Coronary artery (tissue), 2 donors: ENCODE data around the gene CDK11B.
A peak's percentile ranks its signal among the peaks of the same experiment; 100 is the strongest.

Experiments used
- DNase-seq: peaks from one replicate; pipeline ENCODE4 v3.0.0-alpha.2; 2017; ENCODE audit warnings: low spot score
- H3K27ac ChIP-seq, 2 donors: fragments of 200-600 bp; sonication (generic); one replicate each; pipeline ENCODE4 v1.5.1; 2016 to 2019
- H3K4me3 ChIP-seq: fragments of 200-600 bp; sonication (generic); 2 replicates; pipeline ENCODE4 v1.5.1; 2016; ENCODE audit warnings: mild to moderate bottlenecking, moderate library complexity
- TF ChIP-seq, protein P1 (sequence below): fragments of 200-600 bp; sonication (generic); IDR thresholded peaks from one replicate; pipeline ENCODE4 v1.5.1; 2019; ENCODE audit warnings: antibody characterized with exemption

The CDK11B gene

GRCh38 chr1:1603671-1604373, 55.0 kb downstream of the CDK11B start:
- DNase-seq: no peak

GRCh38 chr1:1602968-1603506, 55.8 kb downstream of the CDK11B start:
- no peak overlapping the region for H3K27ac ChIP-seq
- no peak for DNase-seq
- H3K4me3 ChIP-seq: no peak overlapping the region
- TF ChIP-seq, protein P1, sequence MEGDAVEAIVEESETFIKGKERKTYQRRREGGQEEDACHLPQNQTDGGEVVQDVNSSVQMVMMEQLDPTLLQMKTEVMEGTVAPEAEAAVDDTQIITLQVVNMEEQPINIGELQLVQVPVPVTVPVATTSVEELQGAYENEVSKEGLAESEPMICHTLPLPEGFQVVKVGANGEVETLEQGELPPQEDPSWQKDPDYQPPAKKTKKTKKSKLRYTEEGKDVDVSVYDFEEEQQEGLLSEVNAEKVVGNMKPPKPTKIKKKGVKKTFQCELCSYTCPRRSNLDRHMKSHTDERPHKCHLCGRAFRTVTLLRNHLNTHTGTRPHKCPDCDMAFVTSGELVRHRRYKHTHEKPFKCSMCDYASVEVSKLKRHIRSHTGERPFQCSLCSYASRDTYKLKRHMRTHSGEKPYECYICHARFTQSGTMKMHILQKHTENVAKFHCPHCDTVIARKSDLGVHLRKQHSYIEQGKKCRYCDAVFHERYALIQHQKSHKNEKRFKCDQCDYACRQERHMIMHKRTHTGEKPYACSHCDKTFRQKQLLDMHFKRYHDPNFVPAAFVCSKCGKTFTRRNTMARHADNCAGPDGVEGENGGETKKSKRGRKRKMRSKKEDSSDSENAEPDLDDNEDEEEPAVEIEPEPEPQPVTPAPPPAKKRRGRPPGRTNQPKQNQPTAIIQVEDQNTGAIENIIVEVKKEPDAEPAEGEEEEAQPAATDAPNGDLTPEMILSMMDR: no peak

More at GRCh38 chr1:1603671-1604373, 55.0 kb downstream of the CDK11B start:
- Histone ChIP-seq H3K27ac (no peak overlapping the region), H3K4me3 (no peak overlapping the region)
- TF ChIP-seq, protein P1: no peak

GRCh38 chr1:1602304-1602967, 56.4 kb downstream of the CDK11B start:
- DNase-seq: no peak
- Histone ChIP-seq H3K27ac (no peak overlapping the region), H3K4me3 (no peak overlapping the region)
- TF ChIP-seq, protein P1: no peak

GRCh38 chr1:1601564-1602303, 57.1 kb downstream of the CDK11B start:
- H3K27ac ChIP-seq: no peak overlapping the region
- DNase-seq: no peak
- no peak overlapping the region for H3K4me3 ChIP-seq
- TF ChIP-seq, protein P1: no peak

- TF ChIP-seq, protein P1: no peak
Measured at GRCh38 chr1:1600861-1601563, 57.8 kb downstream of the CDK11B start.

GRCh38 chr1:1599935-1600860, 58.6 kb downstream of the CDK11B start, which contains the start of gene FNDC10:
FNDC10 (minus strand) TSS chr1:1600135; CDS start chr1:1600015, 120 bp downstream.
- DNase-seq: no peak
- Histone ChIP-seq H3K27ac (no peak within 1 kb of the TSS), H3K4me3 (peak within 1 kb of the TSS; percentile 74)
- TF ChIP-seq, protein P1: no peak

More at GRCh38 chr1:1600861-1601563, 57.8 kb downstream of the CDK11B start:
- DNase-seq: no peak
- Histone ChIP-seq H3K4me3 (peak overlapping the region; percentile 74), H3K27ac (no peak overlapping the region)
